ENCODE results near the gene SRPK1.

Gene SRPK1

GRCh38 chr6:35810971-35811698, 109.8 kb downstream of the SRPK1 start:
- peak in 1 of 2 experiments; percentile 26 for DNase-seq

DNA sequence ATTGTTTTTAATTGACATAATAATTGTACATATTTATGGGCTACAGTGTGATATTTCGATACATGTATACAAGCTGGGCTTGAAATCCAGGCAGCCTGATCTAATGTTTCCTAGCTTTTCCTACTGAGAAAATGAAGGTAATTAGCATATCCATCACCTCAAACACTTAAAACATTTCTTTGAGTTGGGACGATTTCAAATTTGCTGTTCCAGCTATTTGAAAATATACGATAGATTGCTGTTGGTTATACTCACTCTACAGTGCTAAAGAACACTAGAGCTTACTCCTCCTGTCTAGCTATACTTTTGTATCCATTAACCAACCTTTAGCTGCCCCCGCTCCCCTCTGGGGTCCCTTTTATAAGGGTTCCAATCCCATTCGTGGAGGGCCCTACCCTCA, 111.1 kb downstream of the SRPK1 start:
- DNase-seq: no peak

- peak; percentile 46 to 76 for DNase-seq
These were observed 112.2 kb downstream of the SRPK1 start for GRCh38 chr6:35808688-35809087.

GRCh38 chr6:35804996-35805736, 115.7 kb downstream of the SRPK1 start, which contains the start of gene LHFPL5:
TSS of gene LHFPL5 (plus strand) at chr6:35805352. CDS start at chr6:35805671, 319 bp downstream.
- peak in 1 of 2 experiments; percentile 54 for DNase-seq

- DNase-seq: no peak
These were observed 119.8 kb downstream of the SRPK1 start for GRCh38 chr6:35801148-35801547.

DNA sequence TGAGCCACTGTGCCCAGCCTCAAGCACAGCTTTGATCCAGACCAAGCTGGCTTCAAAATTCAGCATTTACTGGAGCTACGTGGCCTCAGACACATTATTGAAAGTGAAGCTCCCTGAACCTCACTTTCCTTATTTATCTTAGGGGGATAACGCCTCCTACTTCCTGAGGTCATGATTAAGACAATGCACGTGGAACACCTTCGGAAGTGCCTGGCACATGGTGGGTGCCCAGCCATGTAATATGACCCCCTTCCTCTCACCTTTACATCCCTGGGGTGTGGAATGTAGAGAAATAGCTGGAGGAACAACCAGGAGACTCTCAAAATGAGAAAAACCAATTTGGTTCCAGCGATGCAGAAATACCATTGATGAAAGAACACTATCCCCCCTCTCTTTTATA, 122.2 kb downstream of the SRPK1 start:
- no peak for DNase-seq

GRCh38 chr6:35797837-35798526, 122.9 kb downstream of the SRPK1 start:
- DNase-seq: no peak

DNA sequence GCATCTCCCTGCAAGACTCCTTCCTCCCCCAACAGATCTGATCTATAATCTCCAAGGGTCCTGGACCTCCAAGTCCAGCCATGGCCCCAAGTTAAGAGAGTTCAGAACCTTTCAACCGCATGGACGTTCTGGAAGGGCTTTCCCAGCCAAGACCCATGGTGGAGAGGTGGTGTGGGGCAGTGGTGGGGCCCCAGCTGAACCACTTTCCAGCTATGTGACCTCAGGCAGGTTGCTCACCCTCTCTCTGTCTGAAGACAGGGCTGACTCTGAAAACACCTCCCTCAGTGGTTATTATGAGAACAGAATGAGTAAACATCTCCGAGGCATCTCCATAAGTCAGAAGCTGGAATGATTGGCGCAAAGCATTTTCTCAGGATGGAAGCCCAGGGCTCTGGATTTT, 124.7 kb downstream of the SRPK1 start:
- DNase-seq: no peak

DNA sequence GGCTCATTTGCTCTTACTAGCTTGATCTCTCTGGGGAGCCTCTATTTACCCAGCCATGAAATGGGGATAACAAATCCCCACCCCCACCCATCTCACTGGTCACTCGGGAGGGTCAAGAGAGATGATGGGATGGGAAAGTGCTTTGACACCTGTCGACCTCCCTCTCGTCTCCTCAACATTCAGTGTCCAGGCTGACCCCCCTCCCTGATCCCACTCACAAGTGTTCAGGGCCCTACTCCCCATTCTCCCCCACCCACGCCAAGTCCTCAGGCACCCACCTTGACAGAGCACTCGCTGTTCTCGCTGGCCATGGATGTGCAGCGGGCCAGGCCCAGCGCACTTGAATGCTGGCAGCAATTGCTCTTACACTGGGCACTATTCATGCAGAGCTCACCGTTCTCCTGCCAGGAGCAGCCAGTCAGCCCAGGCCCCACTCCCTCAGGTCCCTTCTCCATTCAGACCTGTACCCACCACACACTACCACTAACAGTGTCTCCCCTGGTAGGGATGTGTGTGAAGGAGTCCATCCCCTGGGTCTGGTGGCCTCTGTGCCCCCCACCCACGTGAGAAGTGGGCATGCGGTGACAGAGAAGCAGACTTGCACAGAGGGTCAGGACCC, 125.3 kb downstream of the SRPK1 start:
- no peak for DNase-seq

GRCh38 chr6:35794536-35795452, 126.1 kb downstream of the SRPK1 start:
- no peak for DNase-seq

DNA sequence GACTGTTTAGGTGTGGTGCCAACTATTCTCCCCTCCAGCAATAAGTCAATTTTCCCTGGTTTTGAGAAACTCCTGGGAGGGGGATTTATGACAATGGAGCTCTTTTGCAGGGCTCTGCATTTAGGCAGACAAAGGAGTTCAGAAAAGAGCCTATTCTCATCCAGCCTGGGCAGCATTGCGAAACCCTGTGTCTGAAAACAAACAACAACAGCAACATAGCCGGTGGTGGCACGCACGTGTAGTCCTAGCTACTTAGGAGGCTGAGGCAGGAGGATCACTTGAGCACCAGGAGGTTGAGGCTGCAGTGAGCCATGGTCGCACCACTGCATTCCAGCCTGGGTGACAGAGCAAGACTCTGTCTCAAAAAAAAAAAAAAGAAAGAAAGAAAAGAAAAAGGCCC, 130.2 kb downstream of the SRPK1 start:
- no peak for DNase-seq

GRCh38 chr6:35788423-35788982, 132.4 kb downstream of the SRPK1 start:
- no peak for DNase-seq

DNA sequence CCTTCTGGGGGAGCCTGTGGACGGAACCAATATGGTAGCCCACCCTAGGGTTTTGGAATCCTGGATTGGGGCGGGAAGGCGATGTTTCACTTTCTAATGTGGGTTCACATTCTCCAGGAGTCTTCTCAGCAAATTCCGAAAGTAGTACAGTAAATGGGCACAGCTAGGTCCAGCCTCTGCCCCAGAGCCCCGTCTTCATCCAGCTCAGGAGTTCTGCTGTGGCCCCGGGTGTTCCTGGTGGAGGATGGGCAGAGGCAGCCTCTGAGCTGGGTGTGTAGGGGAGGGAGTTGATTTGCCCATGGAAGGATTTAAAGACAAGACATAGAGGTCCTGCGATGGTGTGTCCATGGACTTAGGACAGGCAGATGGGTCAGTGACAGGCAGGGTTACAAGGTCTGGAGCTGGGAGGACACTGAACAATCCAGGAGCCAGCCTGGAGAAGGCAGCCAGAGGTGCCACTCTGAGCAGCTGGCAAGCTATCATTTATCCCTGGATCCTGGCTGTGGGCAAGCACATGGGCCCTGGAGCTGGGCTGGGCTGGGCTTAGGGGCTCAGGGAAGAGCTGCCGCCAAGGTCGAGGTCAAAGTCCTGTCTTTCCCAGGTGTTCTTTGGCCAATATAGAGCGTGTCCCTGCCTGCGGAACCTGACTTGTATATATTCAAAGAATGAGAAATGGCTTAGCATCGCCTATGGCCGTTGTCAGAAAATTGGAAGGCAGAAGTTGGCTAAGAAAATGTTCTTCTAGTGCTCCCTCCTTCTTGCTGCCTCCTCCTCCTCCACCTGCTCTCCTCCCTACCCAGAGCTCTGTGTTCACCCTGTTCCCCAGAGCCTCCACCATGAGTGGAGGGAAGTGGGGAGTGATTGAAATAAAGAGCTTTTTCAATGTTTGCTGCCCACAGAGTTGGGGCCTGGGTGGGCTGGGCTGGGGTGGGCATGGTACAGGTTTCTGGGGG, 133.4 kb downstream of the SRPK1 start:
- DNase-seq: no peak

DNA sequence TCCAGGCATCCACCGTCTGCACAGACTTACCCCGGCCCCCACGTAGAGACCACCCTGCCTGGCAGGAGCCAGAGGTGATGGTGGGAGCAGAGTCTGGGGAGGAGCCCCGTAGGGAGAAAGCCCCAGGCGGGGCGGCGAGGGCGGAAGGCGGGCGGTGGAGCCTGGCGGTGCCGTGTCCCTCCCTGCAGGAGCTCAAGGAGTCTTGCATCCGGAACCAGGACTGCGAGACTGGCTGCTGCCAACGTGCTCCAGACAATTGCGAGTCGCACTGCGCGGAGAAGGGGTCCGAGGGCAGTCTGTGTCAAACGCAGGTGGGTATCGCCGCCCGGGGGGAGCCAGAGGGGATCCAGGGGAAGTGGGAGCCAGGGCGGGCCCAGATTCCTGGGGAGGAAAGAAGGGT, 134.1 kb downstream of the SRPK1 start:
- DNase-seq: no peak

DNA sequence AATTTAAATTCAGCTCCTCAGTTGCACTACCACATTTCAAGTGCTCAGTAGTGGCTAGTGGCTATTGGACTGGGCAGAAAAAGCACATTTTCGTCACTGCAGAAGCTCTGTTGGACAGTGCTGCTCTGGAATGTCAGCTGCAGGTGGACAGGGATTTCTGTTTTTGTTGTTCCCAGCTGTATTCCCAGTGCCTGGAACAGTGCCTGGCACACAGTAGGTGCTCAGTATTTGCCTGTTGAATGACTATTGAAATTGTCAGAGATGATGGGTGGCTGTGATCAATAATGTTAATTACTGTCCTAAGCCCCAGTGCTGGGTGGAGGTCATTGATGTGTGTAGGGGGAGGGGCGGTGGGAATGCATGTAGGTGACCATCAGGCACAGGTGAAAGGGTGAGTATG, 134.6 kb downstream of the SRPK1 start:
- DNase-seq: no peak

DNA sequence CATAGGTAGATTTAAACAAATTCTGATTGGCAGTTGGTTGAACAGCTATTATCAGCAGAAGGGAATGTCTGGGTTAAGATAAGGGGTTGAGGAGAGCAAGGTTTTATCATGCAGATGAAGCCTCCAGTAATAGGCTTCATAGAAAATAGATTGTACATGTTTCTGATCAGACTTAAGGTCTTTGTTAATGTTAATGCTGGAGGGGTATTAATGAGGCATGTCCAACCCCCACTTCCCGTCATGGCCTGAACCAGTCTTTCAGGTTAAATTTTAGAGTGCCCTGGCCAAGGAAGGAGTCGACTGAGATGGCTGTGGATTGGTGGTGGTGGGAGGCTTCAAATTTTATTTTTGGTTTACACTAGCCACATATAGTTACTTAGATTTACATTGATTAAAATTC, 136.7 kb downstream of the SRPK1 start:
- DNase-seq: no peak

Measured in NCI-H524 (cell line).